Ovary (tissue), 3 donors: Measurements from ENCODE around the gene SPATA2.

ENCODE experiments used
- CTCF ChIP-seq, 3 donors: fragments of 450-650 bp in 2 of 3; fragments of 200-600 bp in 1 of 3; IDR thresholded peaks; one replicate each; pipeline versions ENCODE4 v1.5.1 to v1.8.0; 2016 to 2022; ENCODE audit warnings: antibody characterized with exemption in 3 of 3, mild to moderate bottlenecking in 1 of 3
- EP300 ChIP-seq: sonication (generic); formaldehyde crosslinking; IDR thresholded peaks from one replicate; pipeline ENCODE4 v1.6.1; 2017; ENCODE audit warnings: antibody characterized with exemption
- POLR2A ChIP-seq: fragments of 450-650 bp; IDR thresholded peaks from one replicate; pipeline ENCODE4 v1.6.1; 2017; ENCODE audit warnings: antibody characterized with exemption, mild to moderate bottlenecking, moderate library complexity
- donor health status: DM: no; HTN: no; CAD: no.

- TF ChIP-seq CTCF (IDR thresholded peaks at IDR 0.05) = no peak
- TF ChIP-seq EP300 = no peak
- no peak for TF ChIP-seq POLR2A
These were observed 23.1 kb upstream of the SPATA2 start for GRCh38 chr20:49938173-49939163.
